Body of pancreas (tissue), 4 donors: ENCODE data around the gene FLAD1.

Source experiments
- POLR2A ChIP-seq, 3 donors: fragments of 450-650 bp; IDR thresholded peaks; one replicate each; pipeline ENCODE4 v1.6.1; 2016; ENCODE audit warnings: antibody characterized with exemption in 3 of 3, mild to moderate bottlenecking in 2 of 3
- TF ChIP-seq, protein P1 (sequence below), 7 experiments: fragments of 450-650 bp in 4 of 7; fragments of 200-600 bp in 3 of 7; sonication (generic) in 3 of 7; IDR thresholded peaks; one replicate each; pipeline ENCODE4 v1.5.1; 2016 to 2019; ENCODE audit warnings: antibody characterized with exemption in 7 of 7

DNA sequence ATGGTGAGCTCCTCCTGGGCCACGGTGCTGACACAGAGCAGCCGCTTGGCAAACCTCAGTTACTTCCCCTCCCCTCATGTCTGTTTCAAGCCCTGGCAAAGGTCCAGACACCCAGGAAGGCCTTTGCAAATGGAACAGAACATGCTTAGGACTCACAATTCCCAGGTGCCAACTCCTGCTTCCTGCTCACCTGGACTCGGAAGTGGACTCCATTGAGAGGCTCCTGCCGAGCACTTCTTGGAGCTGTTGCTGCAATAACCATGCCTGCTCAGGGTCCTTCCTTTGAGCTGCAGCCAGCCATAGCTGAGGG is 39.7 kb downstream of the FLAD1 start:
- TF ChIP-seq POLR2A (IDR thresholded peaks at IDR 0.05), result no peak
- TF ChIP-seq, protein P1, sequence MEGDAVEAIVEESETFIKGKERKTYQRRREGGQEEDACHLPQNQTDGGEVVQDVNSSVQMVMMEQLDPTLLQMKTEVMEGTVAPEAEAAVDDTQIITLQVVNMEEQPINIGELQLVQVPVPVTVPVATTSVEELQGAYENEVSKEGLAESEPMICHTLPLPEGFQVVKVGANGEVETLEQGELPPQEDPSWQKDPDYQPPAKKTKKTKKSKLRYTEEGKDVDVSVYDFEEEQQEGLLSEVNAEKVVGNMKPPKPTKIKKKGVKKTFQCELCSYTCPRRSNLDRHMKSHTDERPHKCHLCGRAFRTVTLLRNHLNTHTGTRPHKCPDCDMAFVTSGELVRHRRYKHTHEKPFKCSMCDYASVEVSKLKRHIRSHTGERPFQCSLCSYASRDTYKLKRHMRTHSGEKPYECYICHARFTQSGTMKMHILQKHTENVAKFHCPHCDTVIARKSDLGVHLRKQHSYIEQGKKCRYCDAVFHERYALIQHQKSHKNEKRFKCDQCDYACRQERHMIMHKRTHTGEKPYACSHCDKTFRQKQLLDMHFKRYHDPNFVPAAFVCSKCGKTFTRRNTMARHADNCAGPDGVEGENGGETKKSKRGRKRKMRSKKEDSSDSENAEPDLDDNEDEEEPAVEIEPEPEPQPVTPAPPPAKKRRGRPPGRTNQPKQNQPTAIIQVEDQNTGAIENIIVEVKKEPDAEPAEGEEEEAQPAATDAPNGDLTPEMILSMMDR (IDR thresholded peaks at IDR 0.05), result no peak
